ENCODE results near the gene DAAM1.

The DAAM1 gene

DNA sequence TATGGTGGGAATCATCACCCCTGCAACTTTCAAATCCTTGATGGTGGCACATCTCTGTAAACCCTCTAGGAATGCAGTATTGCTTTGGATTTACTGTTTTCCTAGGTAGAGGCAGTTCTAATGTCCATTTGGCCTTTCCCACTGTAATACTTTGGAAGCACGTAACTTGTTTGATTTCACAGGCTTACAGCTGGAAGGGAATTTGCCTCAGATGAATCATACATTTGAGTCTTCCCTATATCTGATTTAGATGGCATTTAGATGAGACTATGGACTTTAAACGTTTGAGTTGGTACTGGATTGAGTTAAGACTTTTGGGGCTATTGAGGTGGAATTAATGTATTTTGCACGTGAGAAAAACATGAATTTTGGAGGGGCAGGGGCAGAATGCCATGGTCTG lies 35.9 kb downstream of the DAAM1 start:
- no peak for DNase-seq

DNA sequence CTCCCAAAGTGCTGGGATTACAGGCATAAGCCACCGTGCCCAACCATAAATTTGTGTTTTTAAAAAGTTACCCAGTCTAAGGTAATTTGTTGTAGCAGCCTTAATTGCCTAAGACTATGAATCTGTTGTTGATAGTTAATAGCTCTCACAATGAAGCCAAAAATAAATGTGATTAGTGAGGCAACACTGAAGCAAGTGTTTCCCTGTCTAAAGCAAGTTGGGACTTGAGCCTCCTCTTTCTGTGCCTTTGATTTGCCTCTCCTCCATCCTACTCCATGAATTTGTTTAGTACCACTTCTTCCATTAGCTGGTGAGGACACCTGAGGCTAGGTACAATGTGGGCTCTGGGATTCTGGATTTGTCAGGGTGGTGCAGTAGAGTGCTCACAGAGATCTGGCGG lies 36.8 kb downstream of the DAAM1 start:
- DNase-seq, result no peak

DNA sequence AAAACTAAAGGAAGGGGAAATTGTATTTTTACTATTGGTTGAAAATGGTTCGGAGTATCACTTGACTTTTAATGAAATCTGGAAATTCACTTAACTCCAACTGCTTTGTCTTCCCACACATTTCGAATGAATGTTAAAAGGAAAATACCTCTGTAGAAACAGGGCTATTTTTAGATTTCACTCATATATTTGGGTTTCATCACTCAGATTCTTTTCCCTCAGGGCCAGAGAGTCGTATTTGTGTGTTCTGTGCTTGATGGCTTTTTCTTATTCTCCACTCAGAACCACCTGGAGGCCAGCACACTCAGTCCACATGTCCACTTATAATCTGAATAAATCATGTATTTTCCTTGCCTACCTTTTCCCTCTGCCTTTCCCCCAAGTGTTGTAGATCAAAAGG lies 40.0 kb downstream of the DAAM1 start:
- DNase-seq, result no peak

DNA sequence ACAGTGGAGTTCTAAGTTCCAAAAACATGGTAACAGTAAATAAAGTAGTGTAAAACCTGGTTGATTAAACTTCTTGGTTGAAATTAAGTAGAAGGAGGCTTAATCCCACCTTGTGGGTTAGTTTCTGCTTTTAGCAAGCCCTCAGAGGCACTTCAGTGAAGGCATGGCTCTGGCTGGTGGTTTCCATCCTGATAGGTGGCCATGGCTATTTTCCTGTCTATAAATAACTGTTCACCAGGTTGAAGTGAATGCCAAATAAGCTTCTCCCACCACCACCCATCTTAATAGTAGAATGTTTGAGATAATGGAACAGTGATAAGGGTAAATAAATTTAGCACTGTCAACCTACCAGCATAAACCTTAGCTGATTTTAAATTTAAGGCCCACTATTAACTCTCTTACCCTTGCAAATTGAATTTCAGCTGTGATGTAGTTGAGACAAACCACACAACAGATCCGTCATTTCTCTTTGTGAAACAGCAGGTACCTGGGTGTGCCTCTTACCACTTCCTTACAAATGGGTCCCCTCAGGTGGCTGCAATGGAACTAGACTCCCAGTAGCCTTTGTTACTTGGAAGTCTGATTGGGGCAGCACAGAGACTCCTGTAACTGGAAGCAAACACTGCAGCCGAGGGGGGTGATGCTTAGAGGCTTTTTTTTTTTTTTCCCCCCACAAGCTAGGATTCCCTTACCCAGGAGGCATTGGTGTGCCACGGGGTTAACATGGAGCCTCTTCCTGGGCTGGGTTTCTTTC lies 41.4 kb downstream of the DAAM1 start:
- no peak for DNase-seq

DNA sequence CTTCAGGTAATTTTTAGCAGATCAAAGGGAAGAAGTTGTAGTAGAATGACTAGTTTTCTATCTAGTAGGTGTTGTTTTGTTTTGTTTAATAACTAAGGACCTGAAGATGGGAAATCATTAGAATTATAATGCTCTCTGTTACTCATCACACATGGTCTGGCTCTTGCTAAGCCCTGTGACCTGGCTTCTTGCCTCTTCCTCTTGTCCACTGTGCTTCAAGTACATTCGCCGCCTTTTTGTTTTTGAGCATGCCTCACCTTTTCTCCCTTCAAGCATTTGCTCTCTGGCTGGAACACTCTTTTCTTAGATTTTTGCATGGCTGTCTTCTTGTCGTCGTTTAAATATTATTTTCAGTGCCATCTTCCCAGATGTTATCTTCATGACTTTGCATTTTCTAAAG lies 47.7 kb downstream of the DAAM1 start:
- DNase-seq, result no peak

DNA sequence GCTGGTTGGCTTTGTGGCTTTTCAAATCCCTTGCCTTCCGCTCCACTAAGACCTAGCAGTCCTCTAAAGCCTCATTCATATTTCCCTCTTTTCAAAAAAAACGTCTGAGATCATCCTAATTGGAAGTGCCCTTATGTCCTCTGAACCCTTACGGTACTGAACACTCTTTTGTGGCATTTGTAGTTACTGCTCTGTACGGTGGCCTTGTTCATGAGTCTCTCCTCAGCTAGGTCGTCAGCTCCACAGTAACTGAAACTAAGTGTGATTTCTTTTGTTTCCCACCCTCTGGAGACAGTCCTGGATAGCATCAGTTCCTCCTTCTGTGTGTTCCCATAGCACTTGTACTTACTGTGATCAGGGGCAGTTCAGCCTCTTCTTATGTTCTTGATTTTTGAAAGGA lies 49.7 kb downstream of the DAAM1 start:
- no peak for DNase-seq

DNA sequence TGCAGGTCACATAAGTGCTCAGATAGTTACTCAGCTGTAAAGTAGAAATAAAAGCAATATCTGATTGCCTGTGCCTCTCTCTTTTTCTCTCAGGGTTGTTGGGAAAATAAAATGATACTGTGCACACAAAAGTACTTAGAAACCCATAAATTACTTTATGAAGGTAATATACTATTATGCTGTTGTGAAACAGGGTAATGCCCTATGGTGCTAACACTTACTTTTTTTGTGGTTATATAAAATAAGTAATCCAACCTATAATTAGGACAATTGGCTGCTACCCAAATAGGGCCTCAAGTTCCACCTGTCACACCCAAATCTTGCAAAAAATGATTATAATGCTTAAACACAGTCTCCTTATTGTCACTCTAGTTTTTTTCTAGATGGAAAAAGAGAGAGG lies 50.6 kb downstream of the DAAM1 start:
- no peak for DNase-seq

DNA sequence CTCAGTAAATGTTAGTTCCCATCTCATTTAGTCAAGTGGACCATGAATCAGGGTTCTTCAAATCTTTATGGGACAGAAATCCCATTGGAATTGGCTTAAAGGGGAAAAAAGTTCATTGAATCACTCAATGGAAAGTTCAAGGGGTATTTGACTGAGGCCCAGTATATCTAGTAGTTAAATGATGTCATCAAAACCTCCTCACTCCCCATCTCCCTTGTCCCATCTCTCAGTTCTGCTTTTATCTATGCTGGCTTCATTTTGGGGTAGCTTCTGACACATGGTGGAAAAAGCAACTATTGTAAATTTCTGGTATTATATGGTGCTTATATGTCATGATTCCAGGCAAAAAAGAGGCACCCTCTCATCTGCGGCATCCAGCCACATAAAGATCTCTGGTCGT lies 51.9 kb downstream of the DAAM1 start:
- DNase-seq, result no peak

DNA sequence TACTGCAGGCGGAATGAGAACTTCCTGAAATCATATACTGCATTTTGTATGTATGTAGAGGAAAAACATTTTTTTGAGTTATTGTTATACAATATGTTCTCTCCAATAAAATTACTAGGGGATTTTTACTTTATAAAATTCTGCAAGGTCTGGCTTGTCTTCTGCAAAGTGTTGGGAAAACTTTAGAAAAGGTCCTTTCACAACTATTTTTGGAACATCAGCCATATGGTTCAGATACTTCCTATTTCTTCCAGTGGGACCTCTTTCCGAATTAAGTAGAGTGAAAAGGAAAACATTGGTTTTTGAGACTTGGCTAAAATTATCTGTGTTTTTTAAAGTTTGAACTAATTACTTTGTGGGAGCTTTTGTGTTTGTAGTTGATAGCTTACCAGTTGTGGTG lies 52.7 kb downstream of the DAAM1 start:
- DNase-seq, result no peak

DNA sequence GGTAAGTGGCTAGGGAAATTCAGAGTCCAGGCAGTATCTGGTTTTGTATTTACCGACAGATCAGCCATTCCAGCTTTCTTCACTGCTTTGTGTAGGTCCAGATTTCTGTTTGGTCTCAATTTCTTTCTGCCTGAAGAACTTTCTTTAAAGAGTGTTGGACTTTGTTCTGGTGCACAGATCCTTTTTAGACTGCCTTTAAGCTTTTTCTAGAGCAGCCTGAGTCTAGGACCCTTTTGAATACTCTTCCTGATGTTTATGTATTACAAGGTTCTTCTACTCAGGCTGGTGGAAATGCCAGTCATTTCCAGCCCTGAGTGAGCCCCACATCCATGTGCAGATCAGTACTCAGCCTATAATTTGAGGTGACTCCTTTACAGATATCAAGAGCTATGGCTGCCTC lies 54.7 kb downstream of the DAAM1 start:
- no peak for DNase-seq

DNA sequence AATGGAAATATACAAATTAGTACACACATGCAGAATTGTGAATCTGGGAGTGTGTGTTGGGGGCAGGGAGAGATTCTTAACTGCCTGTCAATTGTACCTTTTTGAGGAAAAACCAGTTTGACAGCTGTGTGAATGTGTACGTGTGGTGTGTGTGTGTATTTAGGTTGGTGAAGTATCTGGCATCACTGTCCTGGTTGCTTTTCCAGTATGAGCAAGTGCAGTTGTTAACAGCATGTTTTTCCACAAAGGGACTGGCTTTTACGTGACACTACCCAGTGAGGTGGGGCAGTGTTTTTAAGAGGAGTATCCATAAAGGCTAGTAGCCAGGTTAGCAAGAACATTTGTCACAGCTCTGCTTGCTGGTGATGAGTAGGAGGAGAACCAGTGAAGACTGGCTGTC lies 56.1 kb downstream of the DAAM1 start:
- no peak for DNase-seq

DNA sequence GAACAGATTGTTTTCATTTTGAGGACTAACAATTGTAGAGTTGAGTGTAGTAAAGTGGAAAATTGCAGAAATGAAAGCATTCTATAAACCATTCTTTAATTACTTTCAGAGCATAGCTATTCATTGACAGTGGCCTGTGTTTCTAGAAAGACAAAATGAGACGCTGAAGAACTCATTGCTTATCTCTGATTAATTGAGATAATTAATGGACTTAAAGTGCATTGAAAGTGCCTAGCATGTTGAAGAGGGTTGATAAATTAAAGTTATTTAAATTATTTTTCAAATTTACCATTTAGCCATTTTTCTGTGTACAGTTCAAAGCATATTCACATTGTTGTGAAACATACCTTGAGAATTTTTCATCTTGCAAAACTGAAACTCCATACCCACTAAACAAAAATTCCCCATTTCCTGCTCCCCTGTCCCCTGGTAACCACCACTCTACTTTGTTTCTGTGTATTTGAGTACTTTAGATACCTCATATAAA lies 57.4 kb downstream of the DAAM1 start:
- DNase-seq, result no peak

DNA sequence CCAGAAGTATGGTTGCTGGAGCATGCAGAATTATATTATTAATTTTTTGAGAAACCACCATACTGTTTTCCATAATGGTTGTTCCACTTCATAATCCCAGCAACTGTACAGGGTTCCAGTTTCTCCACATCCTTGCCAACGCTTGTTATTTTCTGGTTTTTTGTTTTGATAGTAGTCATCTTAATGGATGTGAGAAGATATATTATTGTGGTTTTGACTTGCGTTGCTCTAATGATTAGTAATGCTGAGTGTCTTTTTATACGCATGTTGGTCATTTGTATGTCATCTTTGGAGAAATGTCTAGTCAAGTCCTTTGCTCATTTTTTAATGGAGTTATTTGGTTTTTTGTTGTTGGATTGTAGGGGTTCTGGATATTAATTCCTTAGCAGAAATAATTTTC lies 58.1 kb downstream of the DAAM1 start:
- DNase-seq, result no peak

DNA sequence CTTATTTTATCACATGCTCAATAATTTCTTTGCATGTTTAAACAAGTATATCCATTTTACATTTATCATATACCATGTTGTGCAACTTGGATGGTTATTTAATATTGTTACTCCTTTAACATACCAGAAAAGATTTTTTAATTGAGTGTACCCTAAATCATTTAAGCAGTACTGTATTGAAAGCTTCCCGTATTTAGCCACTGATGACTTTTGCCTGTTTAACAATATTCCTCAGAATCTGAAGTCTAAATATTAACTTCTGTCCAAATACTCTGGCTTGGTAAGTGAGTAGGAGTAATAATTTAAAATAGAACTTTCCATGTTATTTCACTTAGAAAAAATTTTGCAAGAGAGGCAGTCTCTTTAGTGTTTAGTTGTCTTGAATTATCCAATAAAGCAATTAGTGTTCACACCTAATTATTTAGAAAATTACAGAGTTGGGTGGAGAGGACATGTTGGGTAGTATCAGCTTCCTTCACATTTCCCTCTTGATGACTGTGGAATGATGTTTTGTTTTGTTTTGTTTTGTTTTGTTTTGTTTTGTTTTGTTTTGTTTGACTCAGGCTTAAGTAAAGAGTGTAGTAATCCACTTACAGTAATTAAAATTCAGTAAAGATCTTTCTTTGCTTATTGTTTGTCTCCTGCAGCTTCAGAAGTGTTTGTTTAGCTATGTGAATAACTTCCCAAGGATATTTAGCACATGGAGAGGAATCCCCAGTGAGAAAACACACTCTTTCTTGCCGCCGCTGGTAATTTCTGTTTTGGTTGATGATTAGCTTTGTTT lies 59.5 kb downstream of the DAAM1 start:
- no peak for DNase-seq

DNA sequence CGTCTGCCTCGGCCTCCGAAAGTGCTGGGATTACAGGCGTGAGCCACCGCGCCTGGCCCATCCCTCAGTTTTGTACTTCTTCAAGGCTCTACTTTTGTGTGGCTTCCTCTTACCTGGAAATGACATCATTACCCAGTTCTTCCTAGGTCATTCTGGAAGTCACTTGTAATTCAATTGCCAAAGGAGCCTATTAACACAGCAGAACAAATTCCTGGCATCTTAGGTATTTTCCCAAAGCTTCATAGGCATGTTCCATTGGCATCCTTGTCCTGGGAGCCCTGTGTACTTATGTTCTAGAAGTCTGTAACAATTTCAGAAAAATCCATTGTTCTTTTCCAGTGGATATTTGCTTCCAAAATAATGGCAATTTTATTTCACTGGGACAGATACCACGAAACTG lies 60.6 kb downstream of the DAAM1 start:
- DNase-seq, result no peak

DNA sequence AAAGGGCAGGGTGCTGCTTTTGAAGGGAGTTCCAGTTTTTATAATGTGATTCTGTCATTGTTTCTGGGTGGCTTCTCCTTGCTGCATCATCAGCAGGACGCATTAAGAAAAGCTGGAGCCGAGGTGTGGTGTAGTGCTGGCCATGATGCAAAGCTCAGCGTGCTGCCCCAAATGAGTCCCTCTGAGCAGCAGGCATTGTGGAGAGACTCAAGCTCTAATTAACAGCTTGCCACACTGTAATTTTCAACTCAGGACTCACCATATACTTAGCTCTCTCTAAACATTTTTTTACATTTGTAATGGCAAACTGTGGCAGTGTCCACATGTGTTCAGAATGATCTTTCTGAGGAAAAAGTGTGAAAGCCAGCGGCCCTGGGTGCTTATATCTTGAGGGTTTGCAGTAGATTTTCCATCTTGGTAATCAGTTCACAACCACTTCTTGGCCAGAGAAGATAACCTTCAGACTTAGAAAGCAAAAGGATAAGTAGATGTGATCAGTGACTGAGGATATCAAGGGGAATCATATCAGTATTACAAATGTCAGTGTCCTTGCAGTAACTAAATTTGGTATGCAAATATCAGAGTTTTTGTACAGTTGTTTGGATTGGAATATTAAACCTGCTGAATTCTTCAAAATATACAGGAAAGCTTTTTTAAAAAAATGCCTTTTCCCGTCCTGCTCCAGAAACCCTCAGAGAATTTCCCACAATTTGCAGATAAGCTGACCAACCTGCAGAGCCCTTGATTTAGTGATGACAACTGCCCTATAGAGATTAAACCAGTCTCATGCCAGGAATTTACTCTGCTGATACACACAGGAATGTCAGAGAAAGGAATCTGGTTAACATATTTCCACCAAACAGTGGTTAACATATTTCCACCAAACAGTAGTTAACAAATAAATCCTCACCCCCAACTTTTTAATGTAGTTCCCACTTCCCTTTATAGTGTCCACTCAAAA lies 63.6 kb downstream of the DAAM1 start:
- no peak for DNase-seq

DNA sequence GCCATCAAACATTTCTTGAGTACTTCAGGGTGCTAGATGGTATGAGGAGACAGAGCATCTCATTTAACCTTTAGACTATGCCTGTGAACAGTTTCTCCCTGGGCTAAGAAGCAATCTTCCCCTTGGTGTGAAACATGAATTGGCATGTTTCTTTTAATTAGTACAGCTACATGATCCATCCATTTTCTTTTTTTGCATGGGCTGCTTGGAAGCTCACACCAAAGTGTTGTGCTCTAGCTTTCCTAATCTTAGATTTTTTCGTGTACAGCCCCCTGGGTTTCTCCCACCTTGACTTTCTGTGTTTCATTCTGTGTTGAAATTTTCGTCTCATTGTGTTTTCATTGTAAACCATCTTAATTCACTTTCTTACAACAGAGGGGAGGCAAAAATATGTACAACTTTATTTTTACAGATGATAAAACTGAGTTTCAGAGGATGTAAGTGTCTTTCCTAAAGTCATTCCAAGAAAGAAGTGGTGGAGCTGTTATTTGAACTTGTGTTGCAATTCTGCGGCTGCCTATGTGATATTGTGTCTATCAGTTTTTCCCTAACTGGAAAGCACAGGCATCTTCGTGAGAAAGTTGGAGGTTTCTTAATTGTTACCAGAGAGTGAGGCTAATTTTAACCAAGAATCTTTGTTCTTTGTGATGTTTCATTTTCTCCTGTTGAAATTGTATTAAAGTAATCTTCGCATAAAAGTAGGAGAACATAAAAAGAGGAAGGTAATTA lies 64.5 kb downstream of the DAAM1 start:
- no peak for DNase-seq

DNA sequence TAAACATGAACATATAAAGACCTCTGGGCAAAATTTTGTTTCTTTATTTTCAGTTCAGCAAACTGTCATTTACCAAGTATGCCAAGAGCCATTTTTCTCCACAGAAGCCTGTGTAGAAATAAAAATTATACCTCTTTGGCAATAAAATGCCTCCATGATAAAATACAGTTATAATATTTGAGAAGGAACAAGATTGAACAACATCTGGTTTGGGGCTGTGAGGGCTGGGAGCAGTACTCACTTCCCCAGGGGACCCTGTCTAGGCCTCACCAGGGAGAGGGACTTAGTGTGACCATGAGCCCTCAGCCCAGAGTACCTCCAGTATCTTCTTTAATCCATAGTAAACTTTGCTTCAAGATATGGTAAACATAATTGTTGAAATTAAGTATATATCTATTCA lies 65.1 kb downstream of the DAAM1 start:
- no peak for DNase-seq

DNA sequence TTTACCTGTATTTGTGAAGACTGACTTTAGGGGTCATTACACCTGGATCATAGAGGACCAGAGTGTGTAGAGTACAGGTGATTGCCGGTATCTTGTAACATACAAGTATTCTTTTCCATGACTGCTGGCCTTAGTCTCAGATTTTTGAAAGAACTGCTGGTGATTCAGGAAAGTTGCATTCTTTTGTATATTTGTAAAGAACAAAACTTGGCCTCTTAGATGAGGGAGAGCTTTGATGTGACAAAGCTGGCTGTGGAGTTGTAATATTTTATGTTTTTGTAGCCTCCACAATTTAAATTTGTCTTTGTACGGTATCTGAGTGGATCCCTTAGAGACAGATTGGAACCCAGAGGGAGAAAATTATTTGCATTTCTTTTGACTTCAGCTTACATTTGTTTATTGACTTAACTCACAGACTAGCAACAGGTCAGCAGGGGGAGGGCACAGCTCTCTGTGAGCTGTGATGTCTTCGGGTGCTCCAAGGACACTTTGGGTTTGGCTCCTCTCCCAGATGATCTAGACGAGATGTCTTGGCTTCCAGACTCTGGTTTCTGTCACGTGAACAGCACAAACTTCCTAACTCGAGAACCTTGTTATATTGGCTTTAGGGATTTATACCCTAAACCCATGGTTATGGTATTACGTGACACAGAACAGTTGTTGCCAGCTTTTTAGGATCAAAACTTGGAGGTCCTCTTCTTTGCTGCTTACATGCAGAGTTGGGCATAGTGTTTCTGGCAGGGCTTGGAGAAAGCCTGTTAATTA lies 65.9 kb downstream of the DAAM1 start:
- DNase-seq, result no peak

DNA sequence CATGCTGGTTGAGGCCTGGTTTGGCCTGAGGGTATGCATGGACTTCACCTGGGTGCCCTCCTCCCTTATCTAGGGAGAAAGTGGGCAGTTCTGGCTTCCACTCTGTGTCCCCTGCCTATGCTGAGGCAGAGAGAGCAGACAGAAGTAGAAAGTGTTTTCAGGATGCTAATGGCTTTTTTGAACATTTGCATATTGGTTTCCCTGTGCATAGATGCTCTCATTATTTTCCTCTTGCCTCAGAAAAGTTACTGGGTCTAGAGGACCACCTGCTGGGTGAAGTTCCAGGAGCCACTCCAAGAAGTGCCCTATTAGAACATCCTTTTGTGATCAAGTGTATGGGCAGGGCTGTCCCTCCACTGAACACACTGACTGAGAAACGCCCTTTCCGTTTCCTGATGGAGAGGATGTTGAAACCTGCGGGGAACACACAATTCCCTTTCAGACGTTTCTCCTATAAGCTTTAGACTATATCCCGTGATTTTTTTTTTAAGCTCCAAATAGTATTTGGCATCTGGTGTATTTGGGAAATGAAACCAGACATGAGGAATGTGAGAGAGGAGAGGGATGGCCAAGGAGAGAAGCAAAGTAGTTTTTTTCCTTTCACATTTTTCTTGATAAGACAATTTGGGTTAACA lies 66.6 kb downstream of the DAAM1 start:
- DNase-seq, result no peak

DNA sequence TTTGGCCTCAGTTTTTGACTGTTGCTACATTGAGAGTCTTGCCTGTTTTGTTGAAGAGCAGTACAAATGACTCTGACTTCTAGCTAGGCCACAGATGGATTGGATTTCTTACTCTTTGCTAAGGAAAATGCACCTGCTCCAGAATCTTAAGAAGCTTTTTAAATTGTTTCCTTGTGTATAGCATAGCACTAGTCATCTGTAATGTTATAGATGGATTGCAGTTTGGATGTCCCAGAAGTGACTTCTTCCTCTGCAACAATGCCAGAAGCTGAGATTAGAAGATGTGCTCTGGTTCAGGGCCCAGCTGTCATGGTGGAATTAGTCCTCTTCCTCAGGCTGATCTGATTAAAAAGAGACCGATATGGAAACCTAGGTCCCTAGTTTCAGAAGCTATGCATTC lies 67.9 kb downstream of the DAAM1 start:
- no peak for DNase-seq
